HCT116 (cell line): Measurements from ENCODE around the gene RRAS2. TPM values are rescaled to one million over a fixed set of nuclear protein-coding genes. Genes with fewer than 3 reads are reported as not detected.

Experiments
- ATAC-seq: fragments of 200-7000 bp; cut with Tn5 transposase; 2 replicates; pipeline ENCODE4 v1.9.1; 2020; ENCODE audit warnings: mild to moderate bottlenecking, moderate library complexity
- BruUV-seq: library from RNA; stranded (reverse); fragments of 400-500 nt; replicated peaks from 2 replicates; lab custom pipeline; 2021; lab: Mats Ljungman, UMichigan
- CTCF ChIA-PET: fragments of 300-600 bp; sonication (Branson Sonifier 250); formaldehyde crosslinking; loops from one replicate; lab custom pipeline; 2021; ENCODE audit warnings: antibody characterized with exemption; lab: Charles Lee
- POLR2A ChIA-PET: fragments of 300-600, 350-600 bp; sonication (Branson Sonifier 250); formaldehyde crosslinking; loops from one replicate; lab custom pipeline; 2021; ENCODE audit warnings: antibody characterized with exemption; lab: Charles Lee
- RAD21 ChIA-PET, 2 experiments: fragments of 300-600 bp; sonication (Branson Sonifier 250); formaldehyde crosslinking; loops; one replicate each; lab custom pipeline; 2023; ENCODE audit warnings: low total read pairs in 2 of 2; ENCODE audit not compliant: uncharacterized antibody in 2 of 2, unreplicated experiment in 2 of 2, low non-redundant PET in 1 of 2; lab: Charles Lee
- DNase-seq: peaks from one replicate; pipeline ENCODE4 v3.0.0-alpha.2; 2010; ENCODE audit warnings: low read depth, low spot score
- H2AFZ ChIP-seq: fragments of 200-600 bp; shearing (Covaris generic), sonication (generic); 2 replicates; pipeline ENCODE4 v1.6.1; 2017; ENCODE audit warnings: low read depth, mixed run types, mixed read lengths, antibody characterized with exemption, low read length; ENCODE audit not compliant: poor library complexity, severe bottlenecking
- H3K27ac ChIP-seq: 2 replicates; pipeline ENCODE4 v1.5.1; 2012; ENCODE audit warnings: low read depth, low read length
- H3K27me3 ChIP-seq: fragments of 200-600 bp; sonication (generic); 2 replicates; pipeline ENCODE4 v1.6.1; 2016; ENCODE audit warnings: mixed run types, low read length, mixed read lengths; ENCODE audit not compliant: insufficient read depth
- H3K36me3 ChIP-seq, 2 experiments: fragments of 200-500 bp in 1 of 2; fragments of 200-600 bp in 1 of 2; sonication (Bioruptor generic) in 1 of 2; sonication (generic) in 1 of 2; 2 replicates each; pipeline versions ENCODE4 v1.5.1 to v1.6.1; 2014 to 2016; ENCODE audit warnings: low read length in 2 of 2, inconsistent platforms in 1 of 2, mixed read lengths in 1 of 2, mixed run types in 1 of 2; ENCODE audit not compliant: insufficient read depth in 2 of 2, control insufficient read depth in 1 of 2
- H3K4me1 ChIP-seq, 2 experiments: fragments of 200-600 bp in 1 of 2; sonication (generic) in 1 of 2; 2 replicates each; pipeline versions ENCODE4 v1.5.1 to v1.6.1; 2012 to 2017; ENCODE audit warnings: low read length in 2 of 2, inconsistent platforms in 1 of 2, mild to moderate bottlenecking in 1 of 2, mixed read lengths in 1 of 2, mixed run types in 1 of 2, moderate library complexity in 1 of 2; ENCODE audit not compliant: insufficient read depth in 2 of 2, control insufficient read depth in 1 of 2
- H3K4me2 ChIP-seq: fragments of 200-600 bp; sonication (generic); 2 replicates; pipeline ENCODE4 v1.6.1; 2017; ENCODE audit warnings: mixed run types, low read length, mixed read lengths
- H3K4me3 ChIP-seq, 2 experiments: fragments of 200-600 bp in 1 of 2; sonication (generic) in 1 of 2; replicated peaks in 1 of 2; 2 replicates each; pipeline ENCODE4 v1.5.1; 2011 to 2016; ENCODE audit warnings: low read length in 2 of 2, control low read depth in 1 of 2, low read depth in 1 of 2, mild to moderate bottlenecking in 1 of 2, mixed read lengths in 1 of 2, mixed run types in 1 of 2
- H3K79me2 ChIP-seq: fragments of 200-600 bp; sonication (generic); 2 replicates; pipeline ENCODE4 v1.6.1; 2017; ENCODE audit warnings: mild to moderate bottlenecking, mixed run types, low read length, moderate library complexity, mixed read lengths; ENCODE audit not compliant: insufficient read depth
- H3K9ac ChIP-seq: fragments of 200-600 bp; sonication (generic); 2 replicates; pipeline ENCODE4 v1.6.1; 2016; ENCODE audit warnings: low read length, mixed read lengths
- H3K9me2 ChIP-seq: fragments of 200-600 bp; sonication (generic), shearing (Covaris generic); 2 replicates; pipeline ENCODE4 v1.6.1; 2017; ENCODE audit warnings: mixed run types, mild to moderate bottlenecking, moderate library complexity; ENCODE audit not compliant: insufficient read depth
- H3K9me3 ChIP-seq, 2 experiments: fragments of 200-500 bp in 1 of 2; fragments of 200-600 bp in 1 of 2; sonication (Bioruptor generic) in 1 of 2; sonication (generic) in 1 of 2; 2 replicates each; pipeline ENCODE4 v1.6.1; 2014 to 2017; ENCODE audit warnings: low read length in 2 of 2, mixed read lengths in 2 of 2, inconsistent platforms in 1 of 2, low read depth in 1 of 2, mild to moderate bottlenecking in 1 of 2, mixed run types in 1 of 2, moderate library complexity in 1 of 2; ENCODE audit not compliant: control insufficient read depth in 1 of 2, insufficient read depth in 1 of 2
- H4K20me1 ChIP-seq: fragments of 200-600 bp; sonication (generic), shearing (Covaris generic); 2 replicates; pipeline ENCODE4 v1.6.1; 2017; ENCODE audit warnings: mixed run types, mild to moderate bottlenecking, moderate library complexity; ENCODE audit not compliant: insufficient read depth
- CBX3 ChIP-seq: IDR thresholded peaks from 2 replicates; pipeline ENCODE4 v1.6.1; 2012; ENCODE audit warnings: low read depth
- CEBPB ChIP-seq: IDR thresholded peaks from 2 replicates; pipeline ENCODE4 v1.6.1; 2012; ENCODE audit warnings: low read depth
- ELF1 ChIP-seq: IDR thresholded peaks from 2 replicates; pipeline ENCODE4 v1.6.1; 2012; ENCODE audit warnings: low read depth, borderline replicate concordance
- EZH2phosphoT487 ChIP-seq: fragments of 200-600 bp; IDR thresholded peaks from 2 replicates; pipeline ENCODE4 v1.6.1; 2018; ENCODE audit warnings: antibody characterized with exemption, borderline replicate concordance
- JUND ChIP-seq: IDR thresholded peaks from 2 replicates; pipeline ENCODE4 v1.6.1; 2012
- POLR2AphosphoS5 ChIP-seq: IDR thresholded peaks from 2 replicates; pipeline ENCODE4 v1.6.1; 2011; ENCODE audit warnings: mild to moderate bottlenecking, low read depth, low read length, moderate library complexity
- SRF ChIP-seq: IDR thresholded peaks from 2 replicates; pipeline ENCODE4 v1.6.1; 2012; ENCODE audit warnings: low read depth
- TCF7L2 ChIP-seq: IDR thresholded peaks from 2 replicates; pipeline ENCODE4 v1.7.0; 2011; ENCODE audit warnings: borderline replicate concordance, inconsistent platforms; ENCODE audit not compliant: insufficient read depth, insufficient read length; ENCODE audit errors: extremely low read depth
- YY1 ChIP-seq: IDR thresholded peaks from 2 replicates; pipeline ENCODE4 v1.6.1; 2011; ENCODE audit warnings: low read length, low read depth, moderate library complexity, mild to moderate bottlenecking; ENCODE audit not compliant: insufficient replicate concordance; ENCODE audit errors: extremely low read depth
- ZFX ChIP-seq: fragments of 450-650 bp; IDR thresholded peaks from 2 replicates; pipeline ENCODE4 v1.6.1; 2017
- intact Hi-C: fragments of 100-400 bp; cut with micrococcal nuclease; formaldehyde crosslinking; loops from 2 replicates; pipeline ENCODE4 v1.10.0; 2022
- total RNA-seq: library from RNA; stranded (reverse); gene quantifications from one replicate; pipeline ENCODE4 v1.2.1, GENCODE V29; 2021; ENCODE audit not compliant: unreplicated experiment
- TF ChIP-seq, protein P1 (sequence below), 3 experiments: fragments of 200-600 bp in 1 of 3; sonication (generic) in 1 of 3; IDR thresholded peaks in 2 of 3; conservative IDR thresholded peaks in 1 of 3; 2 replicates each; pipeline ENCODE4 v1.5.1; 2012 to 2017; ENCODE audit warnings: low read depth in 2 of 3, low read length in 2 of 3, antibody characterized with exemption in 1 of 3, borderline replicate concordance in 1 of 3, control low read depth in 1 of 3, mild to moderate bottlenecking in 1 of 3, mixed read lengths in 1 of 3, mixed run types in 1 of 3, moderate library complexity in 1 of 3; ENCODE audit not compliant: insufficient read depth in 1 of 3
- TF ChIP-seq, protein P2 (sequence below): IDR thresholded peaks from 2 replicates; pipeline ENCODE4 v1.6.1; 2012; ENCODE audit warnings: low read depth
- TF ChIP-seq, protein P3 (sequence below): IDR thresholded peaks from 2 replicates; pipeline ENCODE4 v1.6.1; 2011; ENCODE audit warnings: mild to moderate bottlenecking, low read length, moderate library complexity; ENCODE audit not compliant: insufficient replicate concordance; ENCODE audit errors: extremely low read depth

The RRAS2 gene
- total RNA-seq, 1 experiment from 2014 or later: 54.5 TPM

DNA sequence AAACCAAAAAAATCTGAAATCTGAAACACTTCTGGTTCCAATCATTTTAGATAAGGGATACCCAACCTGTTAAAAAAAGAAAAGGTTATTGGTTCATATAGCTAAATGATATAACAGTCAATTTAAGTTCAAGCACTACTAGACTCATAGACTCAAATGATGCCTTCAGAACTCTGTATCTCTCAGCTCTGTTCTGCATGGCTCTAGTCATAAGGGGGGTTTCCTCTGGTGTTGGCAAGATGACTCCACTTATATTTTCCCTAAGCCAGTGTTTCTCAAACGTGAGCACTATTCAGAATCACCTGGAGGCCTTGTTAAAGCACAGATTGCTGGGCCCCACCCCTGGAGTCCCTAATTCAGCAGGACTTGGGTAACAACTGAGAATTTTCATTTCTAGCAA lies 11.5 kb upstream of the RRAS2 start (continued):
- TF ChIP-seq, protein P1, sequence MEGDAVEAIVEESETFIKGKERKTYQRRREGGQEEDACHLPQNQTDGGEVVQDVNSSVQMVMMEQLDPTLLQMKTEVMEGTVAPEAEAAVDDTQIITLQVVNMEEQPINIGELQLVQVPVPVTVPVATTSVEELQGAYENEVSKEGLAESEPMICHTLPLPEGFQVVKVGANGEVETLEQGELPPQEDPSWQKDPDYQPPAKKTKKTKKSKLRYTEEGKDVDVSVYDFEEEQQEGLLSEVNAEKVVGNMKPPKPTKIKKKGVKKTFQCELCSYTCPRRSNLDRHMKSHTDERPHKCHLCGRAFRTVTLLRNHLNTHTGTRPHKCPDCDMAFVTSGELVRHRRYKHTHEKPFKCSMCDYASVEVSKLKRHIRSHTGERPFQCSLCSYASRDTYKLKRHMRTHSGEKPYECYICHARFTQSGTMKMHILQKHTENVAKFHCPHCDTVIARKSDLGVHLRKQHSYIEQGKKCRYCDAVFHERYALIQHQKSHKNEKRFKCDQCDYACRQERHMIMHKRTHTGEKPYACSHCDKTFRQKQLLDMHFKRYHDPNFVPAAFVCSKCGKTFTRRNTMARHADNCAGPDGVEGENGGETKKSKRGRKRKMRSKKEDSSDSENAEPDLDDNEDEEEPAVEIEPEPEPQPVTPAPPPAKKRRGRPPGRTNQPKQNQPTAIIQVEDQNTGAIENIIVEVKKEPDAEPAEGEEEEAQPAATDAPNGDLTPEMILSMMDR (IDR thresholded peaks at IDR 0.05 in 2 of 3, conservative IDR thresholded peaks at IDR 0.05 in 1 of 3; ENCODE audit: borderline replicate concordance in 1 of 3, insufficient read depth in 1 of 3, low read depth in 2 of 3, low read length in 2 of 3): no peak
- TF ChIP-seq POLR2AphosphoS5 (no peak), TCF7L2 (no peak), YY1 (no peak), ZFX (no peak), SRF (no peak), JUND (no peak)
- TF ChIP-seq, protein P2, sequence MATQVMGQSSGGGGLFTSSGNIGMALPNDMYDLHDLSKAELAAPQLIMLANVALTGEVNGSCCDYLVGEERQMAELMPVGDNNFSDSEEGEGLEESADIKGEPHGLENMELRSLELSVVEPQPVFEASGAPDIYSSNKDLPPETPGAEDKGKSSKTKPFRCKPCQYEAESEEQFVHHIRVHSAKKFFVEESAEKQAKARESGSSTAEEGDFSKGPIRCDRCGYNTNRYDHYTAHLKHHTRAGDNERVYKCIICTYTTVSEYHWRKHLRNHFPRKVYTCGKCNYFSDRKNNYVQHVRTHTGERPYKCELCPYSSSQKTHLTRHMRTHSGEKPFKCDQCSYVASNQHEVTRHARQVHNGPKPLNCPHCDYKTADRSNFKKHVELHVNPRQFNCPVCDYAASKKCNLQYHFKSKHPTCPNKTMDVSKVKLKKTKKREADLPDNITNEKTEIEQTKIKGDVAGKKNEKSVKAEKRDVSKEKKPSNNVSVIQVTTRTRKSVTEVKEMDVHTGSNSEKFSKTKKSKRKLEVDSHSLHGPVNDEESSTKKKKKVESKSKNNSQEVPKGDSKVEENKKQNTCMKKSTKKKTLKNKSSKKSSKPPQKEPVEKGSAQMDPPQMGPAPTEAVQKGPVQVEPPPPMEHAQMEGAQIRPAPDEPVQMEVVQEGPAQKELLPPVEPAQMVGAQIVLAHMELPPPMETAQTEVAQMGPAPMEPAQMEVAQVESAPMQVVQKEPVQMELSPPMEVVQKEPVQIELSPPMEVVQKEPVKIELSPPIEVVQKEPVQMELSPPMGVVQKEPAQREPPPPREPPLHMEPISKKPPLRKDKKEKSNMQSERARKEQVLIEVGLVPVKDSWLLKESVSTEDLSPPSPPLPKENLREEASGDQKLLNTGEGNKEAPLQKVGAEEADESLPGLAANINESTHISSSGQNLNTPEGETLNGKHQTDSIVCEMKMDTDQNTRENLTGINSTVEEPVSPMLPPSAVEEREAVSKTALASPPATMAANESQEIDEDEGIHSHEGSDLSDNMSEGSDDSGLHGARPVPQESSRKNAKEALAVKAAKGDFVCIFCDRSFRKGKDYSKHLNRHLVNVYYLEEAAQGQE: no peak

DNA sequence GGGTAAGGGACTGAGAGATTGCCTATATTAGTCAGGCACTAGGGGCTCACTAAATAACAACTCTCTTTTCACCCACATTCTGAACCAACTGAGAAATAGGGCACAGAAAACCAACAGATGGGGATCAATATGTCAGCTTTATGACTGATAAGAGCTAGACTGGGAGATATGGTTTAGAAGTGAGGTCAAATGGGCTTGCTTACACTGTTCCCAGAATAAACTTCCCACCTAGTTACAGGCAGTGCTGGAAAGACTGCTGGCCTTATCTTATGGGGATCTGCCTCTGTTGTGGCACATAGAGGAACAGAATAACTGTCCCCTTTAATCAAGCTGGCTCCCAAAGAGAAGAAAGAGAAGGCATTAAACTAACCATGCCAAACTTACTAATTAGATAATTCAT lies 10.6 kb upstream of the RRAS2 start:
- intact Hi-C loops: no loop called here
- no peaks in the 10 kb centered on the region for H3K27me3 ChIP-seq
- ATAC-seq (no peak), DNase-seq (no peak)
- no TSS peak for BruUV-seq
- H2AFZ ChIP-seq: no peak overlapping the region
- H4K20me1 ChIP-seq: no peaks in the 10 kb centered on the region
- no peak overlapping the region for H3K4me3 ChIP-seq
- no peaks in the 10 kb centered on the region for H3K36me3 ChIP-seq
- H3K9ac ChIP-seq: no peak overlapping the region
- H3K27ac ChIP-seq: no peak overlapping the region
- H3K9me3 ChIP-seq: no peaks in the 10 kb centered on the region
- CTCF ChIA-PET: no interaction called here
- TF ChIP-seq, protein P3, sequence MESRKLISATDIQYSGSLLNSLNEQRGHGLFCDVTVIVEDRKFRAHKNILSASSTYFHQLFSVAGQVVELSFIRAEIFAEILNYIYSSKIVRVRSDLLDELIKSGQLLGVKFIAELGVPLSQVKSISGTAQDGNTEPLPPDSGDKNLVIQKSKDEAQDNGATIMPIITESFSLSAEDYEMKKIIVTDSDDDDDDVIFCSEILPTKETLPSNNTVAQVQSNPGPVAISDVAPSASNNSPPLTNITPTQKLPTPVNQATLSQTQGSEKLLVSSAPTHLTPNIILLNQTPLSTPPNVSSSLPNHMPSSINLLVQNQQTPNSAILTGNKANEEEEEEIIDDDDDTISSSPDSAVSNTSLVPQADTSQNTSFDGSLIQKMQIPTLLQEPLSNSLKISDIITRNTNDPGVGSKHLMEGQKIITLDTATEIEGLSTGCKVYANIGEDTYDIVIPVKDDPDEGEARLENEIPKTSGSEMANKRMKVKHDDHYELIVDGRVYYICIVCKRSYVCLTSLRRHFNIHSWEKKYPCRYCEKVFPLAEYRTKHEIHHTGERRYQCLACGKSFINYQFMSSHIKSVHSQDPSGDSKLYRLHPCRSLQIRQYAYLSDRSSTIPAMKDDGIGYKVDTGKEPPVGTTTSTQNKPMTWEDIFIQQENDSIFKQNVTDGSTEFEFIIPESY: no peak
- TF ChIP-seq TCF7L2 (no peak), ELF1 (no peak), CBX3 (no peak), SRF (no peak), EZH2phosphoT487 (no peak), CEBPB (no peak)
- no peak overlapping the region for H3K4me2 ChIP-seq
- POLR2A ChIA-PET: no interaction called here
- RAD21 ChIA-PET: no interaction called here
- no peaks in the 10 kb centered on the region for H3K79me2 ChIP-seq
- no peaks in the 10 kb centered on the region for H3K4me1 ChIP-seq
- H3K9me2 ChIP-seq: no peaks in the 10 kb centered on the region
